Measurements from ENCODE around the gene RNF38.

DNA sequence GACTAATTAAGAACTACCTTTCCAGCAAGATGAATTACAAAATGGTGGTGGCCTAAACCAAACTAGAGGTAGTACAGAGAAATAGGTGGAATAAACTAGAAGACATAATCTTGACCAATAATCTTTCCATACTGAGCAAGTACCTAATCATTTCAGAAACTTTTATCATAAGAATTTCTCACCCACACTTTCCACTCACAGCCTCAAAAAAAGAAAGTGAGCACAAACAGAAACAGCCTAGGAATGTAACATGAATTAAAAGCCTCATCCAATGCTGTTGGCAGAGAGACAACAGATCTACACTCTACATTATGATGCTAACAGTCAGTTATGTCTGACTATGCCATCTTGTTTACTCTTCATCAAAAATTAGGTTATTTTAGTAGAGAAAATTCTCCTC, 1.3 kb downstream of the RNF38 start:
- TF ChIP-seq EZH2 (IDR thresholded peaks at IDR 0.05; ENCODE audit: borderline replicate concordance): no peak
- TF ChIP-seq, protein P1, sequence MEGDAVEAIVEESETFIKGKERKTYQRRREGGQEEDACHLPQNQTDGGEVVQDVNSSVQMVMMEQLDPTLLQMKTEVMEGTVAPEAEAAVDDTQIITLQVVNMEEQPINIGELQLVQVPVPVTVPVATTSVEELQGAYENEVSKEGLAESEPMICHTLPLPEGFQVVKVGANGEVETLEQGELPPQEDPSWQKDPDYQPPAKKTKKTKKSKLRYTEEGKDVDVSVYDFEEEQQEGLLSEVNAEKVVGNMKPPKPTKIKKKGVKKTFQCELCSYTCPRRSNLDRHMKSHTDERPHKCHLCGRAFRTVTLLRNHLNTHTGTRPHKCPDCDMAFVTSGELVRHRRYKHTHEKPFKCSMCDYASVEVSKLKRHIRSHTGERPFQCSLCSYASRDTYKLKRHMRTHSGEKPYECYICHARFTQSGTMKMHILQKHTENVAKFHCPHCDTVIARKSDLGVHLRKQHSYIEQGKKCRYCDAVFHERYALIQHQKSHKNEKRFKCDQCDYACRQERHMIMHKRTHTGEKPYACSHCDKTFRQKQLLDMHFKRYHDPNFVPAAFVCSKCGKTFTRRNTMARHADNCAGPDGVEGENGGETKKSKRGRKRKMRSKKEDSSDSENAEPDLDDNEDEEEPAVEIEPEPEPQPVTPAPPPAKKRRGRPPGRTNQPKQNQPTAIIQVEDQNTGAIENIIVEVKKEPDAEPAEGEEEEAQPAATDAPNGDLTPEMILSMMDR (IDR thresholded peaks at IDR 0.05; ENCODE audit: poor library complexity): no peak
- no peak for TF ChIP-seq EZH2phosphoT487 (IDR thresholded peaks at IDR 0.05; ENCODE audit: low read depth, severe bottlenecking, unreplicated experiment)

All from hepatocyte (in vitro differentiated cells).